ENCODE data around the gene ZNF71. TPM values are rescaled to one million over a fixed set of nuclear protein-coding genes. Genes with fewer than 3 reads are reported as not detected.

ZNF71 gene
- total and polyA plus RNA-seq, 2 of the 8 experiments (the other 6 are each of a cell fraction or from before 2014, with no cell fraction given): 8.2 to 12.4 TPM

GRCh38 chr19:56554272-56554869, 40.7 kb upstream of the ZNF71 start:
- Histone ChIP-seq H2BK12ac (ENCODE audit: low read depth, low read length) (no peak overlapping the region), H2AFZ (ENCODE audit: low read length) (no peak overlapping the region), H3K4me2 (ENCODE audit: insufficient read depth in 1 of 2, low read depth in 2 of 2, low read length in 2 of 2) (no peak overlapping the region), H3K18ac (ENCODE audit: extremely low read depth, low read length) (no peak overlapping the region), H2BK5ac (ENCODE audit: low read depth, low read length) (no peak overlapping the region), H3K56ac (replicated peaks; ENCODE audit: insufficient read length, low read depth, low read length) (no peak overlapping the region), H3K4me3 (ENCODE audit: extremely low read depth in 1 of 4, insufficient read depth in 2 of 4, low read depth in 3 of 4, low read length in 4 of 4) (no peak overlapping the region), H3K27me3 (replicated peaks in 1 of 4; ENCODE audit: control insufficient read depth in 3 of 4, extremely low read depth in 1 of 4, insufficient read depth in 3 of 4, low read length in 3 of 4) (no peaks in the 10 kb centered on the region), H3K23me2 (ENCODE audit: low read depth, low read length) (no peaks in the 10 kb centered on the region), H3K23ac (ENCODE audit: insufficient read length) (no peak overlapping the region), H2BK120ac (replicated peaks; ENCODE audit: low read depth, low read length) (no peak overlapping the region), H3K36me3 (ENCODE audit: control insufficient read depth in 2 of 4, insufficient read depth in 4 of 4, low read length in 3 of 4) (peaks cover 7 to 36% (median 23%) of the 10 kb centered on the region in 4 experiments; a peak in 6 of 8 replicates), H3K14ac (ENCODE audit: insufficient read length) (no peak overlapping the region), H3K9me3 (ENCODE audit: insufficient read depth in 2 of 2, low read depth in 1 of 2, low read length in 1 of 2) (peaks cover 37 to 43% of the 10 kb centered on the region in 2 experiments), H3K27ac (ENCODE audit: low read depth, low read length) (no peak overlapping the region), H2AK5ac (ENCODE audit: low read depth, low read length) (no peak overlapping the region), H3K9ac (replicated peaks in 1 of 4; ENCODE audit: extremely low read depth in 1 of 4, low read depth in 3 of 4, low read length in 3 of 4) (no peak overlapping the region), H3K4ac (replicated peaks; ENCODE audit: insufficient read length, low read depth, low read length) (no peak overlapping the region), H4K20me1 (replicated peaks in 1 of 2; ENCODE audit: control insufficient read depth in 1 of 2, insufficient read depth in 2 of 2, low read length in 2 of 2) (no peaks in the 10 kb centered on the region), H3K4me1 (replicated peaks in 1 of 4; ENCODE audit: control insufficient read depth in 3 of 4, insufficient read depth in 4 of 4, low read length in 3 of 4) (no peaks in the 10 kb centered on the region), H4K5ac (ENCODE audit: insufficient read length, low read depth, low read length) (no peak overlapping the region), H2BK20ac (ENCODE audit: low read length) (no peak overlapping the region), H2BK15ac (ENCODE audit: low read length) (no peak overlapping the region), H4K91ac (replicated peaks; ENCODE audit: insufficient read length, low read length) (no peak overlapping the region), H4K8ac (ENCODE audit: extremely low read depth, insufficient read depth, low read length) (no peak overlapping the region), H3K79me1 (ENCODE audit: low read depth, low read length) (no peaks in the 10 kb centered on the region; the same call in 1 of the 2 replicates), H3K79me2 (ENCODE audit: control insufficient read depth in 1 of 2, insufficient read depth in 2 of 2, low read length in 2 of 2) (no peaks in the 10 kb centered on the region)
- ChIA-PET POLR2A (ENCODE audit: partially characterized antibody) (interaction anchor here (0.8 to 1.4 kb wide), 2 partner anchors 9 to 14 kb away, joined by 3 read pairs; no protein-coding TSS in a partner anchor), CTCF (ENCODE audit: partially characterized antibody) (interaction anchor here (1.0 kb wide), 1 partner anchor 488 kb away, joined by 3 read pairs; no protein-coding TSS in a partner anchor)
- DNase-seq (ENCODE audit: low read depth in 1 of 2, low spot score in 2 of 2): no peak
- TF ChIP-seq EGR1 (IDR thresholded peaks at IDR 0.05; ENCODE audit: borderline replicate concordance, low read depth, low read length) (no peak), TAF1 (IDR thresholded peaks at IDR 0.05; ENCODE audit: low read depth, low read length) (no peak), ZNF274 (IDR thresholded peaks at IDR 0.05; ENCODE audit: borderline replicate concordance, extremely low read depth, low read length) (peak; percentile 64; the same call in 1 of the 2 replicates), SAP30 (IDR thresholded peaks at IDR 0.05; ENCODE audit: insufficient read depth, insufficient replicate concordance, low read length) (no peak)
- 69% methylated on average over 6 of the region's 6 CpGs; no CpG with 5 or more reads in 1 of the 2 experiments for WGBS, 2 experiments (ENCODE audit: extremely low coverage in 1 of 2, insufficient coverage in 1 of 2, insufficient read length in 1 of 2, insufficient replicate concordance in 2 of 2, low coverage in 1 of 2, low lambda C conversion rate in 2 of 2, missing lambda C conversion rate in 1 of 2)
- FAIRE-seq: no peak

Data from H1 (cell line).